Daoy (cell line): ENCODE results near the gene OPRD1. TPM values are rescaled to one million over a fixed set of nuclear protein-coding genes. Genes with fewer than 3 reads are reported as not detected.
A peak's percentile ranks its signal among the peaks of the same experiment; 100 is the strongest.

Experiments used
- DNase-seq: peaks from one replicate; pipeline ENCODE4 v3.0.0-alpha.2; 2015; ENCODE audit warnings: low read depth
- total RNA-seq: library from RNA; depleted of rRNA; stranded (reverse); fragments of >200 nt; shearing (Covaris generic); gene quantifications from 2 replicates; pipeline ENCODE4 v1.2.3, GENCODE V29; 2014; rRNA removed

OPRD1 gene
- total RNA-seq, 1 experiment from 2014 or later: 0.34 TPM

- DNase-seq: no peak
These were observed 97.2 kb downstream of the OPRD1 start for GRCh38 chr1:28909198-28909597.

GRCh38 chr1:28910379-28911115 is 98.6 kb downstream of the OPRD1 start:
- no peak for DNase-seq

GRCh38 chr1:28913786-28914227 is 101.8 kb downstream of the OPRD1 start:
- DNase-seq: no peak

- DNase-seq: peak; percentile 98
These were observed 102.5 kb downstream of the OPRD1 start, which contains the start of gene EPB41 for GRCh38 chr1:28914228-28915030. EPB41 (plus strand) TSS chr1:28914569; CDS start chr1:28987438, 72,869 bp downstream.

GRCh38 chr1:28915031-28915895 is 103.3 kb downstream of the OPRD1 start:
- peak; percentile 69 for DNase-seq

- no peak for DNase-seq
These were observed 105.8 kb downstream of the OPRD1 start for GRCh38 chr1:28917757-28918118.

Other genes with a start within 250 kb of the OPRD1 start
- 6.4 and 8.8 TPM in 2 replicates for gene RAB42, start 219.9 kb upstream of the OPRD1 start, total RNA-seq
- 54.5 and 55.2 TPM in 2 replicates for gene TAF12, start 169.1 kb upstream of the OPRD1 start, total RNA-seq
- not detected in 2 replicates for gene RNU11, start 163.6 kb upstream of the OPRD1 start, total RNA-seq
- 3.9 and 9.1 TPM in 2 replicates for gene GMEB1, start 143.4 kb upstream of the OPRD1 start, total RNA-seq
- gene YTHDF2, start 75.2 kb upstream of the OPRD1 start, total RNA-seq: 39.1 and 56.5 TPM in 2 replicates
- 34.5 and 36.5 TPM in 2 replicates for gene EPB41, start 102.4 kb downstream of the OPRD1 start, total RNA-seq